ENCODE results near the gene DHX36.

Gene DHX36

GRCh38 chr3:154275965-154276364 lies 48.3 kb downstream of the DHX36 start:
- DNase-seq (ENCODE audit: extremely low spot score), result no peak
- TF ChIP-seq L3MBTL2 (conservative IDR thresholded peaks at IDR 0.05) (no peak), CTBP1 (IDR thresholded peaks at IDR 0.05; ENCODE audit: borderline replicate concordance) (no peak), TARDBP (IDR thresholded peaks at IDR 0.05) (no peak), ELF4 (IDR thresholded peaks at IDR 0.05) (no peak), ZNF384 (IDR thresholded peaks at IDR 0.05) (no peak), SUZ12 (IDR thresholded peaks at IDR 0.05) (no peak), LEF1 (IDR thresholded peaks at IDR 0.05; ENCODE audit: borderline replicate concordance) (no peak), ARNT (IDR thresholded peaks at IDR 0.05) (no peak), FOXK2 (IDR thresholded peaks at IDR 0.05) (no peak), BHLHE40 (IDR thresholded peaks at IDR 0.05; ENCODE audit: borderline replicate concordance) (no peak), SP1 (IDR thresholded peaks at IDR 0.05) (no peak), FOXA1 (IDR thresholded peaks at IDR 0.05) (no peak), NFRKB (IDR thresholded peaks at IDR 0.05) (no peak)
- POLR2A ChIA-PET, result no interaction called here
- CTCF ChIA-PET, result no interaction called here

- ChIA-PET CTCF (no interaction called here), POLR2A (no interaction called here)
- no peak for DNase-seq (ENCODE audit: extremely low spot score)
- TF ChIP-seq FOXK2 (IDR thresholded peaks at IDR 0.05) (no peak), LEF1 (IDR thresholded peaks at IDR 0.05; ENCODE audit: borderline replicate concordance) (no peak), ELF4 (IDR thresholded peaks at IDR 0.05) (no peak), PKNOX1 (IDR thresholded peaks at IDR 0.05) (no peak), NFRKB (IDR thresholded peaks at IDR 0.05) (no peak), CTBP1 (IDR thresholded peaks at IDR 0.05; ENCODE audit: borderline replicate concordance) (no peak), HDGF (IDR thresholded peaks at IDR 0.05; ENCODE audit: borderline replicate concordance) (no peak), L3MBTL2 (conservative IDR thresholded peaks at IDR 0.05) (no peak), TARDBP (IDR thresholded peaks at IDR 0.05) (no peak), SP1 (IDR thresholded peaks at IDR 0.05) (no peak), FOXA1 (IDR thresholded peaks at IDR 0.05) (no peak), ZNF384 (IDR thresholded peaks at IDR 0.05) (no peak), FOXM1 (IDR thresholded peaks at IDR 0.05; ENCODE audit: borderline replicate concordance) (no peak), SUZ12 (IDR thresholded peaks at IDR 0.05) (no peak), BHLHE40 (IDR thresholded peaks at IDR 0.05; ENCODE audit: borderline replicate concordance) (no peak), ARNT (IDR thresholded peaks at IDR 0.05) (no peak)
Measured at GRCh38 chr3:154275292-154275691, 49.0 kb downstream of the DHX36 start.

- DNase-seq (ENCODE audit: extremely low spot score), result no peak
- CTCF ChIA-PET, result no interaction called here
- TF ChIP-seq NFRKB (IDR thresholded peaks at IDR 0.05) (no peak), SUZ12 (IDR thresholded peaks at IDR 0.05) (no peak), BHLHE40 (IDR thresholded peaks at IDR 0.05; ENCODE audit: borderline replicate concordance) (no peak), LEF1 (IDR thresholded peaks at IDR 0.05; ENCODE audit: borderline replicate concordance) (no peak), ARNT (IDR thresholded peaks at IDR 0.05) (no peak), FOXA1 (IDR thresholded peaks at IDR 0.05) (no peak), CTBP1 (IDR thresholded peaks at IDR 0.05; ENCODE audit: borderline replicate concordance) (no peak), FOXM1 (IDR thresholded peaks at IDR 0.05; ENCODE audit: borderline replicate concordance) (no peak), L3MBTL2 (conservative IDR thresholded peaks at IDR 0.05) (no peak)
- POLR2A ChIA-PET, result no interaction called here
Measured at GRCh38 chr3:154274348-154274747, 49.9 kb downstream of the DHX36 start.

GRCh38 chr3:154273381-154273780 lies 50.9 kb downstream of the DHX36 start:
- ChIA-PET POLR2A (no interaction called here), CTCF (no interaction called here)
- no peak for DNase-seq (ENCODE audit: extremely low spot score)
- TF ChIP-seq SP1 (IDR thresholded peaks at IDR 0.05) (no peak), CTBP1 (IDR thresholded peaks at IDR 0.05; ENCODE audit: borderline replicate concordance) (no peak), SUZ12 (IDR thresholded peaks at IDR 0.05) (no peak), BHLHE40 (IDR thresholded peaks at IDR 0.05; ENCODE audit: borderline replicate concordance) (no peak), FOXA1 (IDR thresholded peaks at IDR 0.05) (no peak), L3MBTL2 (conservative IDR thresholded peaks at IDR 0.05) (no peak), ELF4 (IDR thresholded peaks at IDR 0.05) (no peak), NFRKB (IDR thresholded peaks at IDR 0.05) (no peak), TARDBP (IDR thresholded peaks at IDR 0.05) (no peak), HDGF (IDR thresholded peaks at IDR 0.05; ENCODE audit: borderline replicate concordance) (no peak), LEF1 (IDR thresholded peaks at IDR 0.05; ENCODE audit: borderline replicate concordance) (no peak), ARNT (IDR thresholded peaks at IDR 0.05) (no peak), FOXM1 (IDR thresholded peaks at IDR 0.05; ENCODE audit: borderline replicate concordance) (no peak), PKNOX1 (IDR thresholded peaks at IDR 0.05) (no peak), ZNF384 (IDR thresholded peaks at IDR 0.05) (no peak), FOXK2 (IDR thresholded peaks at IDR 0.05) (no peak)

- DNase-seq (ENCODE audit: extremely low spot score), result no peak
- ChIA-PET CTCF (interaction anchor here (1.1 kb wide), 1 partner anchor 26 kb away, joined by 3 read pairs; no protein-coding TSS in a partner anchor), POLR2A (no interaction called here)
- TF ChIP-seq L3MBTL2 (conservative IDR thresholded peaks at IDR 0.05) (no peak), LEF1 (IDR thresholded peaks at IDR 0.05; ENCODE audit: borderline replicate concordance) (no peak), HDGF (IDR thresholded peaks at IDR 0.05; ENCODE audit: borderline replicate concordance) (no peak), FOXM1 (IDR thresholded peaks at IDR 0.05; ENCODE audit: borderline replicate concordance) (no peak), BHLHE40 (IDR thresholded peaks at IDR 0.05; ENCODE audit: borderline replicate concordance) (no peak), NFRKB (IDR thresholded peaks at IDR 0.05) (no peak), ELF4 (IDR thresholded peaks at IDR 0.05) (no peak), ZNF384 (IDR thresholded peaks at IDR 0.05) (no peak), PKNOX1 (IDR thresholded peaks at IDR 0.05) (no peak), FOXA1 (IDR thresholded peaks at IDR 0.05) (no peak)
Measured at GRCh38 chr3:154254527-154254926, 69.8 kb downstream of the DHX36 start.

Measured in HEK293T (cell line).